AG08395 (cell line): ENCODE data around the gene NAALADL2.
"Not testable (repeated sequence)": the region's sequence is repeated elsewhere in the genome, so short reads cannot be mapped to it uniquely, and the experiment has no call there.

Experiments
- DNase-seq: peaks from one replicate; pipeline ENCODE4 v3.0.0; 2012; ENCODE audit warnings: mixed read lengths, low spot score

Gene NAALADL2

DNA sequence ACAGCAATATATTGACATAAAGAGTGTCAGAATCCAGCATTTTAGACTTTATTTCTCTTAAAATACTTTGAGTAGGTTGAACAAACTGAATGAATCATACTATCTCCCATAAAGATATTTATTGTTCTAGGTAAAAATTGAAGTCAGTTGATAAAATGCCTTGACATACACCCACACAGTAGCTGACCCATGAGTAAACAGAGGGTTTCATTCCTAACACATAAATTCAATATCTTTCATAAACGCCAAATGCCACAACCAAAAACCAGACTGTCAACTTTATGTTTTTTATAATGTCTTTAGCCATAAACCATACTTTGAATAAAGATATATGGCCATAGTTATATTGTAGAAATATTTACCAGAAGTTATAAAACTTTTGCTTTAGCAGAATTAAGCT is 742.4 kb downstream of the NAALADL2 start:
- no peak for DNase-seq

DNA sequence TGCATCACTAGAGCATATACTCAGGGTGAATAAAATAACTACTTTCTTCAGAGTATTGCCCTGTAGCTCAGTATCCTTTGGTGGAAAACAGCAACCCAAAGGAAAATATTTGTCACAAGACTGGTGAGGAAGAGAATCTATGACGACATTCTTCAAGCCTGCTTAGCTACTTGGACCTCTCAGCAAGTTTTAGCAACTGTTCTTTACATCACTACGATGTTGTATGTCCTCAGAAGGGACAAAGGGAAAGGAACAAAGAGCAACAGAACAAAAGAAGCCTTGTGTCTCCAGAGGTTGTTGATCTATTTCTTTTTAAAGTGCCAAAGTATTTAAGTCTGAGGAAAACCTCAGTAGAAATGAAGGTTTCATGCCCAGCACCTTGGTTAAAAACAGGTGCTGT is 746.7 kb downstream of the NAALADL2 start:
- no peak for DNase-seq

DNA sequence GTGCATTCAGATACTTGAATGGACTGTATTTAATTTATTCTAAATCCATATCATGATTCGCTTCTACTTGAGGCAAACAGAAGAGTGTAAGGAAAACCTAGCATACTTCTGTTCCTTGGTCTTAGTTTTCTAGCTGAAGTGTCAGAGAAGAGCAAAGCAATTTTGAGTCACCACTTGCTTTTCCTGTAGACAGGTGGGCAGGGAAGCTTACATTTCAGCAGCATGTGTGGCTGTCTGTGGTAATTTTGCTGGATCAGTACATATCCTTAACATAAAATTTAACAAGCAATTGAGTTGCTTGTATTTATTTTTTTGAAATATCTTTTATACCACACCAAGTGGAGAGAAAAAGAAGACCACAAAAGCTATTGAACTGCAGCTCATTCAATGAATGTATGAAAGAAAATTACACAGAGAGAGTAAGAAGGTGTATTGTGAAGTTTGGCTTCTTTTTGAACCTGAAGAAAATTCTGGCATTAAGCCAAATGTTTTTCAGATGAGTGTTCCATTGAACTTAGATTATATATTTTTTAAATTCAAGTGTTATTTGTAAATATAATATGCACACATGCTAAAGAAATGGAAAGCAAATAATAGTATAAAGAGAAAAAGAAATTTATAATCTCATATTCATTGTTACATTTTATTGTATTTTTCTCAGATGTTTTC is 747.6 kb downstream of the NAALADL2 start:
- no peak for DNase-seq

GRCh38 chr3:175608356-175608755 is 749.2 kb downstream of the NAALADL2 start:
- no peak for DNase-seq

- DNase-seq: no peak
Observed at GRCh38 chr3:175608911-175609310, 749.8 kb downstream of the NAALADL2 start.

- DNase-seq: no peak
Observed at GRCh38 chr3:175612487-175613196, 753.5 kb downstream of the NAALADL2 start.

GRCh38 chr3:175614107-175614506 is 755.0 kb downstream of the NAALADL2 start:
- not testable (repeated sequence) for DNase-seq

GRCh38 chr3:175617247-175617646 is 758.1 kb downstream of the NAALADL2 start:
- DNase-seq: no peak

DNA sequence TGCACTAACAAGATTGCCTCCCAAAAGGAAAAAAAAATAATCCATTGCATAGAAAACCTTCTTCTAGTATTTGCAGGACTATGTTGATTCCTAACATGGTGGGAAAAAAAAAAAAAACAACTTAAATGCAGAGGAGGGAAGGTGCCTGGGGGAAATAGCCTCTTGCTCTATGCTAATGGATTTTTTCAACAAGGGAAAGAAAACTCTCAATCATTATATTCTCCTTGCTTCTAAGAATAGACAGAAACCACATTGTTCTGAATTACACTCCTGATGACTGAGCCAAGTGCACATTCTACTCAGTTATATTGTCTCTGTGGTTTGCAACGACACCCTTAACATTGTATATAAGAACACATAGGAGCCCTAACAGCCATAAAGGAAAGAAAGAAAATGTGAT is 760.2 kb downstream of the NAALADL2 start:
- DNase-seq: no peak

DNA sequence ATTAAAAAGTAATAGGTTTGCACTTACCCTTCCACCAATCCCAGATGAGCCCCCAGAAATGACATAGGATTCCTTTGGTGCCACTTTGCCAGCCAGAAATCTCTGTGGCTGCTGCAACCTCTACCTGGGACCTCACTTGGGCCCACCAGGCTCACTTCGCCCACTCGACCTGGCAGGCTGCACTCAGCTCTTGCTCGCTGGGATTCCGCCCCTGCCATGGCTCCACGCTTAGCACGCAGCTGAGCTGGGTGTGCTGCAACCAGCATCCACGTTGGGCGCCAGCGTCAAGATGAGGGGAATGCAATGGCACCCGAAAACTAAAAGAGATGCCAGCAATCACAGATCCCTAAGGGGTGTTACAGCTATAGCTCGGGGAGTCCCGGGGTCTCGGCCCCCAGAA is 761.0 kb downstream of the NAALADL2 start:
- no peak for DNase-seq

DNA sequence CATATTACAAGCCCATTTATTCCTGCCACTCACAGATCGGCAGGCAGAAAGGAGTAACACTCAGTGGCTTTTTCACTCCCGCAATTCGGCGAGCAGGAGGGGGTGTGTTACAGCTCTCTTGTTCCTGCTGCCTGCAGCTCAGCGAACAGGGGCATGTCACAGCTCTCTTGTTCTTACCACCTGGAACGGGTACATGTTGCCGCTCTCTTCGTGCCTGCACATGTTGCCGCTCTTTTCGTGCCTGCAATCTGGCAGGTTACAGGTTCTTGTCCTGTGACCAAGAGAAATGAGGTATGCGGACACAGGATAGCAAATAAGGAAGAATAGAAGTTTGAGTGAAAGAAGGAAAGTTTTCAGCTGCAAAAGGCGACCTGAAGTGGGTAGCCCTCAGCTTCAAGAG is 761.4 kb downstream of the NAALADL2 start:
- no peak for DNase-seq

- no peak for DNase-seq
Observed at GRCh38 chr3:175640958-175641357, 781.8 kb downstream of the NAALADL2 start.

DNA sequence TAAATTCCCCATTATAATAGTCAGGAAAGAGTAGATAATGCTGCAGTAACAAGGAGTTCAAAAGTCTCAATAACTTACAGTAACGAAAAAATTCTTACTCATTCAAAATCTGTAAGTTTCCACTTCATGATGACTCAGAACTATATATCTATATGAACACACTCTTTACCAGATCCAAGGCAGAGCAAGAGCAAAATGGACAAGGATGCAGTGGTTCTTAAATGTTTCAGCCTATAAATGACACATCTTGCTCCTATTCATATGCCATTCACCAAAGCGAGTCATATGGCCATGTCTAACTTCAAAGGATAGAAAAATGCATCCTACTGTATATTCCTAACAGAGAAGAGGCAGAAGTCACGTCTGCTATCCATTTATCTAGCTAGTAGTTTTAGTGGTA is 787.7 kb downstream of the NAALADL2 start:
- DNase-seq: no peak

GRCh38 chr3:175648899-175649298 is 789.8 kb downstream of the NAALADL2 start:
- DNase-seq: no peak

DNA sequence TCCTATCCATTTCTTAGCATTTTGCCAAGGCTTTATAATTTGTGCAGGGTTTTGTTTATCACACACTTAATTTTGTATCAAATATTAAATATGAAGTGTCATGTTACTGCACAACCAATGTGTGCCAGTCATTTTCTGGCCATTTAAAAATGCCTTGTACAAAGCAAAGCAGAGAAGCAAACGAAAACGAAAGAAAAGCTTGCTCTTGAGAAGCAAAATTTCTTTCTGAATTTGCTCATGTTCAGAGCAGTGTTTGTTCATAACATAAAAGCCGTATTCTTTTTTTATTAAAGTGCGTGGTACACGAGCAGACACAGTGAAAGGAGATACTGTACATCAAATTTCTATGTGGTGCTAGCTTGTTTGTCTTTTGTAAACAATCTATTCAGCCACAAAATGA is 792.6 kb downstream of the NAALADL2 start:
- DNase-seq: no peak

GRCh38 chr3:175655351-175655750 is 796.2 kb downstream of the NAALADL2 start:
- no peak for DNase-seq

DNA sequence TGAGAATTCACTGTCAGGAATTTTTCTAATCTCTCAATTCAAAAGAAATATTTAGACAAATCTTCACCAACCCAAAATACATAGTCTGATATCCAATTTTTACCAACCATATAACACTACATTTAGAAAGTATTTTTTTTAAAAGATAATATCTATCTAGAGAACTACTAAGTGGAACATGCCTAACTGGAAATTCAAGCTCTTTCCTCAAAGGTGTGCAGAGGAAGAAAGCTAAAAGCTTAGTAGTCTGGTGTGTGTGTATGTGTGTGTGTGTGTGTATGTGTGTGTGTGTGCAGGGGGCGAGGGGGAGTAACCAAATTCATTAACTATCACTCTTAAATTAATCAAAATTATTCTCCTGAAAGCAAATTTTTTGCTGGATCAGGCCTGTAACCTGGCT is 797.3 kb downstream of the NAALADL2 start:
- DNase-seq: no peak

DNA sequence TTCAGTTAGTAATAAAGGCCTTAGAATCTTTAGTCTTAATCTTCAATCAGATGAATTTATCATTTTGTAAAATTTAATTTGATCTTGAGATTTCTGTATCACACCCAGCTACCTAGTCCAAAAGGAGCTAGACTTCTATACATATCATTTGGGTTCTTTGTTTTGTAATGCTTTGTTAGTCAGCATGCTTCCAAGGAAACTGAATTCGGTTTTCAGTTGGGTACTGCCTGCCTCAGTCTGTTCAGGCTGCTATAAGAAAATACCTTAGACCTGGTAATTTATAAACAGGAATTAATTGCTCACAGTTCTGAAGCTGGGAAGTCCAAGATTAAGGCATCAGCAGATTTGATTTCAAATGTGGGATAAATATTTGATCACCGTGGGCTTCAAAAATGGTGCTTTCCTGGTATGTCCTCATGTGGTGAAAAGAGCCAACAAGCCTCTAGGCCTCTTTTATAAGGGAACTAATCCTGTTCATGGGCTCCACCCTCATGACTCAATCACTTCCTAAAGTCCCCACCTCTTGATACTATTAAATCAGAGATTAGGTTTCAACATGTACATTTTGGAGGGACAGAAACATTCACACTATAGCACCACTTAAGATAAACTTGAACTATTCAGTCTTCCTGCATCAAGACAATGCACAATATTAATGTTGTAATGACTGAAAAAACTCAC is 800.7 kb downstream of the NAALADL2 start:
- no peak for DNase-seq

GRCh38 chr3:175662815-175663214 is 803.7 kb downstream of the NAALADL2 start:
- no peak for DNase-seq

DNA sequence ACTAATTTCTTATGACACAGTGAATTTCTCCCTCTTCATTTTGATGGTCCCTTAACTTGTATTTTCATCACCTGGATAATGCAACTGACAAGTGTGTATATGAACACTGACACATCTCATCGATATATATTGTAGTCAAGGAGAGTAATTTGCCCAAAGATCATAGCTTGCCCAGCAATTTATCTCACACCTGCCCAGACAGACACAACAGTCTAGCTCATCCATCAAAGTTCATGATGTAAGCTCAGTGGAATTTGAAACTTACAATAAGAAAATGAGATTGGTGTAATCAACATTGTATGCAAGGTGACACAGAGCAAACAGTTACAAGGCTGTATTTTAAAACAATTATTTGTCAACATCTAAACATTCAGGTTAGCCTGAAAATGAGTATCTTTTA is 805.8 kb downstream of the NAALADL2 start:
- DNase-seq: no peak

- DNase-seq: no peak
Observed at GRCh38 chr3:175668300-175668699, 809.2 kb downstream of the NAALADL2 start.

GRCh38 chr3:175670557-175670956 is 811.4 kb downstream of the NAALADL2 start:
- DNase-seq: no peak

DNA sequence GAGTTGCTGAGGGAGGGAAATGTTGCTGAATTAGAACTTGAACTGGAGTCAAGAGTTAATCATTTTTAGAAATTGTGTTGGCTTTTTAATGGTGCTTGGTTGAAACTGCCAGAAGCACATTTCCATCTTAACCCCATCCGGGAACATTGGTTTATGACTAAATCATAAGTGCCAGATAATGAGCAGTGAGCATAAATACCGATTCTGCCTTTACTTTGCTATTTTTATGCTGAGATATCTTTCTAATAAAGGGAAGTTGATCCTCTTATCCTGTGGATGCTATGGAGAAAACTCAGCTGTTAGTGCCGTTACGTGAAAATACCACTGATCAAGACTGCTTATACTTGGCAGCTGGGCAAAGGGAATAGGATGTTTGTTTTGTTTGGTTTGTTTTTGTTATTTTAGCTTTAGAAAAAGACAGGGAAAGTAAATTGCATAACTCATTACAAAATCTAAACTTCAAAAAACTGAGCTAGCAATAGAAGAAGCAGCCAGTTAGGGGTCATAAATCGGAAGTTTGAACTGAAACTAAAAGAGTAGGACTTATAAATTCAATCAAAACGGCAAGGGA is 813.1 kb downstream of the NAALADL2 start:
- DNase-seq: peak; percentile 14
